ENCODE data around the gene ASCL2.

The ASCL2 gene

DNA sequence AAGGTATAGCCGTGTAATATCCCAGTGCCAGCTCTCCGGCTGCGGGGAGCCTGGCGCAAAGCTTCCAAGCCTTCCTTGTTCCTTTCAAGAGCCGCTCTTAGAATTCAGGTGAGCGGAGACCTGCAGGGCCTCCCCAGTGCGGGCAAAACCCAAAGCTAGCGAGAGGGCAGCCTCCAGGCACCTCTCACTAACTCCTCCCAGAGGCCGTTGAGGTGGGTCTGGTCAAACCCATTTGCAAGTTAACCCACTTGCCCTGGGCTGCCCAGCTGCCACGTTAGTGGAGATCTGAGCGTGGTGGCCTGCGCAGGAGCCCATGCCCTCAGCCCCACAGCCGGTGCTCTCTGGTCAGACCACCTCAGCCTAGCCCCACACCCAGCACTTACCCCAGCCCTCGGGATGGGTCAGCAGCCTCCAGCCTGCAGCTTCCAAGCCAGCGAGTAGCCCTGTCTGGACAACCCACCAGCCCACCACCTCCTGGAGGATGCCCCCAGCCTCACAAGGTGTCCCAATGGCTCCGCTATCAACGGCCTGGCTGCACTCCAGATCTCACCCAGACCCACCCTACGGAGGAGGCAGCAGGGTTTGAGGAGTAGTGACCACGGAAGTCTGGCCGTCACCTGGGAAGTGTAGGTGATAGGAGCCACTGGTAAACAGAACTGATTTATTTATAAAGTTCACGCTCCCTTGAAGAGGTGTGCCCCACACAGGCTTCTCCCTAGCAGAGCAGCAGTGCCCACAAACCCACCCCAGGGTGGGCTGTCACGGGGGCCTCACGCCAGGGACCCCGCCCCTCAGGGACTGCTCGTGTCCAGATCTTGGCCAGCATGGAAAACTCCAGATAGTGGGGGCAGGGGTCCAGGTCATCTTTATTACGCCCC is 2.3 kb downstream of the ASCL2 start:
- no peak overlapping the region for H3K4me3 ChIP-seq (ENCODE audit: control insufficient read depth, low read depth, low read length)
- TF ChIP-seq, protein P1, sequence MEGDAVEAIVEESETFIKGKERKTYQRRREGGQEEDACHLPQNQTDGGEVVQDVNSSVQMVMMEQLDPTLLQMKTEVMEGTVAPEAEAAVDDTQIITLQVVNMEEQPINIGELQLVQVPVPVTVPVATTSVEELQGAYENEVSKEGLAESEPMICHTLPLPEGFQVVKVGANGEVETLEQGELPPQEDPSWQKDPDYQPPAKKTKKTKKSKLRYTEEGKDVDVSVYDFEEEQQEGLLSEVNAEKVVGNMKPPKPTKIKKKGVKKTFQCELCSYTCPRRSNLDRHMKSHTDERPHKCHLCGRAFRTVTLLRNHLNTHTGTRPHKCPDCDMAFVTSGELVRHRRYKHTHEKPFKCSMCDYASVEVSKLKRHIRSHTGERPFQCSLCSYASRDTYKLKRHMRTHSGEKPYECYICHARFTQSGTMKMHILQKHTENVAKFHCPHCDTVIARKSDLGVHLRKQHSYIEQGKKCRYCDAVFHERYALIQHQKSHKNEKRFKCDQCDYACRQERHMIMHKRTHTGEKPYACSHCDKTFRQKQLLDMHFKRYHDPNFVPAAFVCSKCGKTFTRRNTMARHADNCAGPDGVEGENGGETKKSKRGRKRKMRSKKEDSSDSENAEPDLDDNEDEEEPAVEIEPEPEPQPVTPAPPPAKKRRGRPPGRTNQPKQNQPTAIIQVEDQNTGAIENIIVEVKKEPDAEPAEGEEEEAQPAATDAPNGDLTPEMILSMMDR (conservative IDR thresholded peaks at IDR 0.05; ENCODE audit: control insufficient read depth, insufficient read depth, low read depth, low read length) = no peak
- DNase-seq (ENCODE audit: low read depth) = no peak

GRCh38 chr11:2267306-2267850 is 3.0 kb downstream of the ASCL2 start:
- TF ChIP-seq, protein P1 (conservative IDR thresholded peaks at IDR 0.05; ENCODE audit: control insufficient read depth, insufficient read depth, low read depth, low read length) = no peak
- H3K4me3 ChIP-seq (ENCODE audit: control insufficient read depth, low read depth, low read length) = no peak overlapping the region
- DNase-seq (ENCODE audit: low read depth) = no peak

GRCh38 chr11:2266586-2267305 is 3.6 kb downstream of the ASCL2 start:
- TF ChIP-seq, protein P1 (conservative IDR thresholded peaks at IDR 0.05; ENCODE audit: control insufficient read depth, insufficient read depth, low read depth, low read length) = no peak
- no peak for DNase-seq (ENCODE audit: low read depth)

DNA sequence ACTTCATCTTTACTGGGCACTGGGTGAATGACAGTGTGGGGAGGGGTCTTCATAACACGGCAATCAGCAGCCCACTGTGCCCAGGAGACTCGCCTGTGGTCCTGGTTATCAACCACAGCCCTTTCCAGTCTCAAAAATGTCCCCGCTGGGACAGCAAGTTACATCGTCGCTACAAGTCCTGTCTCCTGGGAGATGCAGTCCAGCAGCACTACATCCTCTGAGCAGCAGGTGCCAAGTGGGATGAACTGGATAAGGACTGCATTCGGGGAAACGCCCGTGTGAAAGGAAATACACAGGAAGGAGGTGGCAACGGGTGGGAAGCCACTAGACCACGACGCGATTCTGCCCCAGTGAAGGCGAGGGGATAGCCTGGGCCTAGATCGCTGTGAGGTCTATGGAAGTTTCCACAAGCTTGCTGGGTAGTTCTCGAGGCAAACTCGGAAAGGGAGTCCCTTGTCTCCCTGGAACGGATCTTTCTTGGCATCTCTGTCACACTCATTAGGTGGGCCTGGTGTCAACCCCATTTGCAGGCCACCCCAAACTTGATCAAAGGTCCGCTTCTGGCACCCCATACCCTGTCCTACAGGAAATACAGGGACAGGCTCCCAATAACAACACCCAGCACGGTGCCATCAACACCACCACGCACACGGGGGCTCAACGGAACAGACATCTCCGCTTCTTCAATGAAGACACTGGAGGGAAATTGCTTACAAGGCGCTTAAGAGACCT is 4.4 kb downstream of the ASCL2 start:
- TF ChIP-seq, protein P1 (conservative IDR thresholded peaks at IDR 0.05; ENCODE audit: control insufficient read depth, insufficient read depth, low read depth, low read length) = no peak
- H3K4me3 ChIP-seq (ENCODE audit: control insufficient read depth, low read depth, low read length) = no peak overlapping the region
- DNase-seq (ENCODE audit: low read depth) = no peak

More at GRCh38 chr11:2266586-2267305, 3.6 kb downstream of the ASCL2 start:
- H3K4me3 ChIP-seq (ENCODE audit: control insufficient read depth, low read depth, low read length) = no peak overlapping the region

DNA sequence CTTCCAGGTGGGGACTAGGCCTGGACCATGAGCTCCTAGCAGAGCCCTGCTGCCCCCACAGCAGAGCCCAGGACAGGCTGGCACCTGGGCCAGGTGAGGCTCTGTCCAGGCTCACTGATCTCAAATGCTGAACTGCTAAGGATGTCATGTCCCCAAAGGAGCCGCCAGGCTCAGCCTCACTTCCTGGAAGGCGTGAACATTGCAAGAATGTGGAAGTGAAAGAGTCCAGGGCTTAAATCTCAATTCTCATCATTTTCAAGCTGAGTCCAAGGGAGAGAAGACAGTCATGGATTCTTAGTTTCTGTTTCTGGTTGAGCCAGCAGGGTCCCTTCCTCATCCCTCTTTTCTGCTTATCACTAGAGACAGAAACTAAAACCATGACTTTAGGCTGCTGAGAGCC is 5.0 kb downstream of the ASCL2 start:
- DNase-seq (ENCODE audit: low read depth) = no peak
- H3K4me3 ChIP-seq (ENCODE audit: control insufficient read depth, low read depth, low read length) = no peak overlapping the region
- TF ChIP-seq, protein P1 (conservative IDR thresholded peaks at IDR 0.05; ENCODE audit: control insufficient read depth, insufficient read depth, low read depth, low read length) = no peak

DNA sequence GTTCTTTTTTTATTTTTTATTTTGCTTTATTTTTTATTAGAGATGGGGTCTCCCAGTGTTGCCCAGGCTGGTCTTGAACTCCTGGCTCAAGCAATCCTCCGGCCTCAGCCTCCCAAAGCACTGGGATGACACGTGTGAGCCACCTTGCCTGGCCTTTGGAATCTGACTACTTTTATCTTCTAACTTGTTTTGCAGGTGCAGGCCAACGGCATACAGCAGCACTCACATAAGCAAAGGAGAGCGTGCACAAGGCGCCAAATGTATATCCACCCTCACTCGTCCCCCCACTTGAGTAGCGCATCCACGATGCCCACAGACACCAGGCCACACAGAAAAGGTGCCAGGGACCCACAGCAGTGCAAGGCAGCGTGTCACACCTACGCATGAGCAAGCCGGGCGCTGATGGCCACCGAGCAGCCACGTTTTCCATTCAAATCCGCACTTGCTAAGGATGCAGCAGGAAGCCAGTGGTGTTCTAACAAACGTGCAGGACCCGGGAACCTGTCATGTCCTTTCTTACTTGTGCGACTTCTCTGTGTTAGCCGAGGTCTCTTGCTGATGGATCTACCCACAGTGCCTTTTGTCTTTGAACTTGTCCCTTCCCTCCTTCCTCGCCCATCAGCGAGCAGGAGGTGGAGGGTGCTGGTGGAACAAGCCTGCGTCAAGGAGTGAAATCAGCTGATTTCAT is 5.9 kb downstream of the ASCL2 start:
- DNase-seq (ENCODE audit: low read depth) = no peak
- no peak overlapping the region for H3K4me3 ChIP-seq (ENCODE audit: control insufficient read depth, low read depth, low read length)
- TF ChIP-seq, protein P1 (conservative IDR thresholded peaks at IDR 0.05; ENCODE audit: control insufficient read depth, insufficient read depth, low read depth, low read length) = no peak

Measured in fibroblast of mammary gland (primary cell).